Nephron (organoid): ENCODE data around the gene GRM5.
A peak's percentile ranks its signal among the peaks of the same experiment; 100 is the strongest.

Experiments
- H3K27ac Mint-ChIP-seq, 3 experiments: 2 replicates each; pipeline ENCODE4 v1.8.0; 2020; ENCODE audit warnings: mixed read lengths in 3 of 3, mild to moderate bottlenecking in 2 of 3, moderate library complexity in 1 of 3
- H3K27me3 Mint-ChIP-seq: 2 replicates; pipeline ENCODE4 v1.8.0; 2021; ENCODE audit warnings: low read depth, mild to moderate bottlenecking, moderate library complexity, mixed read lengths
- H3K36me3 Mint-ChIP-seq: 2 replicates; pipeline ENCODE4 v1.8.0; 2020; ENCODE audit warnings: low read depth, mixed read lengths
- H3K4me1 Mint-ChIP-seq: 2 replicates; pipeline ENCODE4 v1.8.0; 2020; ENCODE audit warnings: mixed read lengths
- H3K4me3 Mint-ChIP-seq, 3 experiments: 2 replicates each; pipeline ENCODE4 v1.8.0; 2020; ENCODE audit warnings: mild to moderate bottlenecking in 3 of 3, mixed read lengths in 3 of 3, moderate library complexity in 2 of 3
- H3K9me3 Mint-ChIP-seq: 2 replicates; pipeline ENCODE4 v1.8.0; 2020; ENCODE audit warnings: mixed read lengths
- TF ChIP-seq, protein P1 (sequence below), 3 experiments: fragments of 200-600 bp; sonication (generic); IDR thresholded peaks; one replicate each; pipeline ENCODE4 v1.5.0; 2021; ENCODE audit warnings: antibody characterized with exemption in 3 of 3; ENCODE audit not compliant: unreplicated experiment in 3 of 3

Gene GRM5

DNA sequence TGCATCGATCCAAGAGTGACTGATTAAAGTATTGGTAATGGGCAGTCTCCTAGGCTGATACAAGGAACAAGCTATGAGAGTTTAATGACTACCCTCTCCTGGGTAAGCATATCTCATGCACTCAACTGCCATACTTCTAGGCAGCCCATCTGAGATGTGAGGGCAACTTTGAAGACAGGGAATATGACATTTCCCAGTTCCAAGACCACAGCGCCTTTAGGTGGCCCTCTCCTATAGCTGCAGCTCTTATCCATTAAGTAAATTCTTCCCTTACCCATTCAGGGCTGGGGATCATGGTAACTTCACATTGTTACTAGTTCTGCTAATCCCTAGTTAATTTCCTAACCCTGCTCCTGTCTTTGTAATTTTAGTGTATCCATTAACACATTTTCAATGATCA is 570.9 kb downstream of the GRM5 start:
- no peak overlapping the region for H3K4me3 Mint-ChIP-seq
- no peak overlapping the region for H3K27ac Mint-ChIP-seq
- H3K9me3 Mint-ChIP-seq: no peaks in the 10 kb centered on the region
- no peaks in the 10 kb centered on the region for H3K4me1 Mint-ChIP-seq
- H3K27me3 Mint-ChIP-seq: peaks cover 10% of the 10 kb centered on the region
- H3K36me3 Mint-ChIP-seq: no peaks in the 10 kb centered on the region
- TF ChIP-seq, protein P1, sequence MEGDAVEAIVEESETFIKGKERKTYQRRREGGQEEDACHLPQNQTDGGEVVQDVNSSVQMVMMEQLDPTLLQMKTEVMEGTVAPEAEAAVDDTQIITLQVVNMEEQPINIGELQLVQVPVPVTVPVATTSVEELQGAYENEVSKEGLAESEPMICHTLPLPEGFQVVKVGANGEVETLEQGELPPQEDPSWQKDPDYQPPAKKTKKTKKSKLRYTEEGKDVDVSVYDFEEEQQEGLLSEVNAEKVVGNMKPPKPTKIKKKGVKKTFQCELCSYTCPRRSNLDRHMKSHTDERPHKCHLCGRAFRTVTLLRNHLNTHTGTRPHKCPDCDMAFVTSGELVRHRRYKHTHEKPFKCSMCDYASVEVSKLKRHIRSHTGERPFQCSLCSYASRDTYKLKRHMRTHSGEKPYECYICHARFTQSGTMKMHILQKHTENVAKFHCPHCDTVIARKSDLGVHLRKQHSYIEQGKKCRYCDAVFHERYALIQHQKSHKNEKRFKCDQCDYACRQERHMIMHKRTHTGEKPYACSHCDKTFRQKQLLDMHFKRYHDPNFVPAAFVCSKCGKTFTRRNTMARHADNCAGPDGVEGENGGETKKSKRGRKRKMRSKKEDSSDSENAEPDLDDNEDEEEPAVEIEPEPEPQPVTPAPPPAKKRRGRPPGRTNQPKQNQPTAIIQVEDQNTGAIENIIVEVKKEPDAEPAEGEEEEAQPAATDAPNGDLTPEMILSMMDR (IDR thresholded peaks at IDR 0.05; ENCODE audit: unreplicated experiment in 3 of 3): no peak

- Mint-ChIP-seq H3K4me3 (no peak overlapping the region), H3K36me3 (no peaks in the 10 kb centered on the region), H3K9me3 (no peaks in the 10 kb centered on the region), H3K27ac (no peak overlapping the region), H3K4me1 (no peaks in the 10 kb centered on the region), H3K27me3 (peaks cover 15% of the 10 kb centered on the region)
- TF ChIP-seq, protein P1 (IDR thresholded peaks at IDR 0.05; ENCODE audit: unreplicated experiment in 3 of 3): no peak
Measured at GRCh38 chr11:88491674-88492073, 574.1 kb downstream of the GRM5 start.

DNA sequence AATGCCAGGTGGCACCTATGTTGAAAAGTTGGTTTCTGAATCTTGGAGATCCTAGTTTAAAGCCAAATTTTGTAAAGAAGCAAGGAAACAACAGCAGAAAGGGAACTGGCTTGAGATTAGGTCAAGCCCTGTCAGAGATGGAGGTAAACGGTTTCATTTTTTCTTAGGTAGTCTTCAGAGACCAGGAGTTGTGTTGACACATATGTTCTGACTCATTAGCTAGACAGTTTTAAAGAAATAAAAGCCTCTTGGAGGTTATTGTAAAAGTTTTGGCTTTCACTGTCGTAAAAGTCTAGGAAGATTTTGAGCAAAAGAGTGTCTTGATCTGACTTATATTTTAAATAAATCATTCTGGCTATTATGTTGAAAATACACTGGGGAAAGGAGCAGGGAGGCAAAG is 576.8 kb downstream of the GRM5 start:
- no peaks in the 10 kb centered on the region for H3K4me1 Mint-ChIP-seq
- TF ChIP-seq, protein P1 (IDR thresholded peaks at IDR 0.05; ENCODE audit: unreplicated experiment in 3 of 3): no peak
- no peak overlapping the region for H3K4me3 Mint-ChIP-seq
- peaks cover 16% of the 10 kb centered on the region for H3K27me3 Mint-ChIP-seq
- H3K27ac Mint-ChIP-seq: peak overlapping the region in 1 of 3 experiments; percentile 21
- no peaks in the 10 kb centered on the region for H3K36me3 Mint-ChIP-seq
- no peaks in the 10 kb centered on the region for H3K9me3 Mint-ChIP-seq

DNA sequence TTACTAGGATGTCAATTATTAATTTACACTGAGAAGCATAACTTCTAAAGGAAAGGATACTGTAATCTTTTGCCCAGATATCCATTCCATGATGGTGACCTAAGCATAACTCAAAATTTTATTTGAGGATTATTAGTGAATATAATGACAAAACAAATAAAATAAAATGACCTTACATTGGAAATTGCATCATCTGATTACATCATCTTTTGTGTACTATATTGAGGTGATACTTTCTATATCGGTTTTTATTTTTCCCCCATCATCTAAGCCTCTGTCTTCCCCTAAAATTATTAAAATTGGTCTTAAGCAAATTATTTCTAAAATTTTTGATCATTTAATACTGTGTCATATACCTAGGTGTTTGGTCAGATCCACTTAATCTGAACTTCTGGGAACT is 578.1 kb downstream of the GRM5 start:
- H3K4me1 Mint-ChIP-seq: no peaks in the 10 kb centered on the region
- H3K9me3 Mint-ChIP-seq: no peaks in the 10 kb centered on the region
- H3K36me3 Mint-ChIP-seq: no peaks in the 10 kb centered on the region
- no peak overlapping the region for H3K4me3 Mint-ChIP-seq
- no peak overlapping the region for H3K27ac Mint-ChIP-seq
- TF ChIP-seq, protein P1 (IDR thresholded peaks at IDR 0.05; ENCODE audit: unreplicated experiment in 3 of 3): no peak
- H3K27me3 Mint-ChIP-seq: peaks cover 25% of the 10 kb centered on the region

GRCh38 chr11:88484873-88485621 is 580.7 kb downstream of the GRM5 start:
- H3K27ac Mint-ChIP-seq: peak overlapping the region in 1 of 3 experiments; percentile 16
- TF ChIP-seq, protein P1 (IDR thresholded peaks at IDR 0.05; ENCODE audit: unreplicated experiment in 3 of 3): peak; percentile 37 to 56 (median 54)
- no peaks in the 10 kb centered on the region for H3K36me3 Mint-ChIP-seq

DNA sequence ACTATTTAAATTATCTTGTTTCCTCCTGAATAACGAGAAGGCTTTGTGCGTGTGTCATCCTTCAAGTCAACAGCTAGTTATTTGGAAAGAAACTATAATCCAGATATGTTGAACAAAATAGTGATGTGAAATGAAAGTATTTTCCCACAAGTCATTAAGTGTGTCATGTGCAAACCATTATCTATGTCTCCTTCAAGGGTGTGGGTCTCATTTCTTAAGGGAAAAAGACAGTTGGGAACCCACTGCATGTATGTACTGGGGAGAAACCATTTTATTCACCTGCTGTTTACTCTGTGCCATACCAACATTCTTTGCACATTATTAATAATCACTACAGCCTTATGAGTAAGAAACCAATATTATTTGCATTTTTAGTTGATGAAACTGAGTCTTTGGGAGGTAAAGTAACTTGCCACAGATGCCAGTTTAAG is 582.9 kb downstream of the GRM5 start:
- no peaks in the 10 kb centered on the region for H3K9me3 Mint-ChIP-seq
- no peaks in the 10 kb centered on the region for H3K36me3 Mint-ChIP-seq
- peaks cover 28% of the 10 kb centered on the region for H3K27me3 Mint-ChIP-seq
- H3K4me1 Mint-ChIP-seq: peaks cover 16% of the 10 kb centered on the region
- no peak overlapping the region for H3K27ac Mint-ChIP-seq
- TF ChIP-seq, protein P1 (IDR thresholded peaks at IDR 0.05; ENCODE audit: unreplicated experiment in 3 of 3): no peak
- H3K4me3 Mint-ChIP-seq: no peak overlapping the region

More at GRCh38 chr11:88484873-88485621, 580.7 kb downstream of the GRM5 start:
- no peak overlapping the region for H3K4me3 Mint-ChIP-seq
- H3K27me3 Mint-ChIP-seq: peaks cover 26% of the 10 kb centered on the region
- peaks cover 5% of the 10 kb centered on the region for H3K4me1 Mint-ChIP-seq
- H3K9me3 Mint-ChIP-seq: no peaks in the 10 kb centered on the region
